A172 (cell line): Measurements from ENCODE around the gene ETFB. TPM values are rescaled to one million over a fixed set of nuclear protein-coding genes. Genes with fewer than 3 reads are reported as not detected.
"Not testable (repeated sequence)": the region's sequence is repeated elsewhere in the genome, so short reads cannot be mapped to it uniquely, and the experiment has no call there.

Experiments used
- DNase-seq: peaks from one replicate; pipeline ENCODE4 v3.0.0-alpha.2; 2015; ENCODE audit warnings: low spot score
- total RNA-seq: library from RNA; depleted of rRNA; stranded (reverse); fragments of >200 nt; shearing (Covaris generic); gene quantifications from 2 replicates; pipeline ENCODE4 v1.2.3, GENCODE V29; 2014; rRNA removed

ETFB gene
- 48.5 and 50.3 TPM in 2 replicates for total RNA-seq

DNA sequence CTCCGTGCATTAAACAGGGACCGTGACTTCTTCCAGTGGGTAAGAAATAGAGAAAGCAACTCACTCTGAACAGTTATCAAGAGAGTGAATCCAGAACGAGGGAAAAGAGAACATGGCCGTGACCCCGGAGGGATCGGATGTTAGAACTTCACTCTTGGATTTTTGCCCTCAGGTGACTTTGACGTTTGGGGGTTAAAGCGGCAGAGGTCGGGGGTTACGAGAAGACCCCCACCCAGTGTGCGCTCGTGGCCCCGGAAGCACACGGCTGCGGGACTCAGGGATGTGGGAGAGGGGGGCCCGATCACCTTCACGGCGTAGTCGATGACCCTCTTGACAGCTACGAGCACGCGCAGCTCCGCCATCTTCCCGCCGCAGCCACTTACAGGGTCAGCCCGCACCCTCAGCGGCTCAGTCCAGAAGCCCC, at the start of gene ETFB:
Gene ETFB (minus strand): TSS at position 424 of the 424 bp plus-strand sequence. CDS start 62 bp downstream, at position 362.
- DNase-seq: no peak

DNA sequence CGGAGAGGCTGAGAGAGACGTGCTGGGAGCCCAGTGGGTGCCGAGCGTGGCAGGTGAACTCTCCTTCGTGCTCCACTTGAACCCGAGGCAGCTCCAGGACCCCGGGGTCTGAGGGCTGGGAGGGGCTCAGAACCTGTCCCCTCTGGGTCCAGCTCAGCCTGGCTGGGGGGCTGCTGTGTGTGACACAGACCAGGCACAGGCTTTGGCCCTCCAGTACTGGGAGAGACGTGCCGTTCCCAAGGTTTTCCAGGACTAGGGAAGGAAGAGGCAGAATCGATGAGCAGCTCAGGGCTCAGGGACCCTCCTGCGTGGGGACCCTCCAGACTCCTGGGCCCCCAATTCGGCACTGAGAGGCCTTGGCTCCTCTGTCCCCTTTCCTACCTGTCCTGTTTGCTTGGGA, 49.0 kb upstream of the ETFB start:
- DNase-seq: no peak

DNA sequence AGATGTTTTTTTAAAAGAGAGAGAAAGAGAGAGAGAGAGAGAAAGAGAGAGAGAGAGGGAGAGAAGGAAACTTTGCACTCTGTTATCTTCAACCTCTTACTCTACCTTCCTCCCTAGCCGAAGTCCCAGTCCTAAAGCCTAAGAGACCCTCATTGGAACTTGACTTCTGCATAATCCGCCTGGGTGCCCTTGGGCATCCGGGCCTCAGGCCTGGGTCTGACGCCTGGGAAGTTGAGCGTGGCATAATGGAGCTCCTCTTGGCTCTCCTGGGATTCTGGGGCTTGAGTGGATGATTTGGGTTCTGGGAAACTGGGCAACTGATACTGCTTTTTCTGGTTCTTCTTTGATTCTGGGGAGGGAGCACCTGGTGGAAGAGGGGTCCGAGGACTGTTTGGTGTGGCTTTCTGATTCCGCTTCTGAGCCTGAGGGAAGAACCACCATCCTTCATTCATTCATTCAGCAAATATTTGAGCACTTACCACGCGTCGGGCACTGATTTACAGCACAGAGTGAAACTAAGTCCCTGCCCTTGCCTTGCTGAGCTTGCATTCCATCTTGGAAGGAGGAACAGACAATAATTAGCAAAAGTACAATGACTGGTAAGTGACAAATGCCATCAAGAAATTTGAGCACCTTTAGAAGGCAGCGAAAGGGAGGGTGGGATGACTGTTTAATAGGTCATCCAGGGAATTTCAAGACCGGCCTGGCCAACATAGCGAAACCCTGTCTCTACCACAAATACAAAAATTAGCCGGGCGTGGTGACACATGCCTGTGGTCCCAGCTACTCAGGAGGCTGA, 45.0 kb upstream of the ETFB start:
- DNase-seq: no peak

DNA sequence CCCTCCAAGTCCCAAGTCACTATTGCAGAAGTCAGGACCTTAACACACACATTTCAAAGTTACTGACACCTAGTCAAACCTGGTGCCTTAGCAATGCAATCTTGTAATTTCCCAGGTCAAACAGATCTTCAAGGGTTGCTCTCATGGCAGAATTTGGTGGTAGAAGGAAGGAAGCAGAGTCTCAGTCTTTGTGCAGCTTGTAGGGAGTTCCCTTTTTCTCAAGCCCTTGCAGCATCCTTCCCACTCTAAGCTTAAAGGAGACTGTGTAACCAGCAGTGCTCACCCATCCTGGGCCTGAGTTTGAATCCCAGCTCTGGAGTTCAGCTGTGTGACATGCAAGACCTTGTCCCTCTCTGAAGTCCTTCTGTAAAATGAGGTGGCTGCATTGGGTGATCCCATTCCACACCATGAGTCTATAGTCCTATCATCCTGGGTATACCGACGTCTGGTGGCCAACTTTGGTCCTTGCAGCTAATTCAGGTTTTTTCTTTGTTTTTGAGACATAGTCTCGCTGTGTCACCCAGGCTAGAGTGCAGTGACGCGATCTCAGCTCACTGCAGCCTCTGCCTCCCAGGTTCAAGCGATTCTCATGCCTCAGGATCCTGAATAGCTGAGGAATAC, 41.4 kb upstream of the ETFB start:
- DNase-seq: no peak

DNA sequence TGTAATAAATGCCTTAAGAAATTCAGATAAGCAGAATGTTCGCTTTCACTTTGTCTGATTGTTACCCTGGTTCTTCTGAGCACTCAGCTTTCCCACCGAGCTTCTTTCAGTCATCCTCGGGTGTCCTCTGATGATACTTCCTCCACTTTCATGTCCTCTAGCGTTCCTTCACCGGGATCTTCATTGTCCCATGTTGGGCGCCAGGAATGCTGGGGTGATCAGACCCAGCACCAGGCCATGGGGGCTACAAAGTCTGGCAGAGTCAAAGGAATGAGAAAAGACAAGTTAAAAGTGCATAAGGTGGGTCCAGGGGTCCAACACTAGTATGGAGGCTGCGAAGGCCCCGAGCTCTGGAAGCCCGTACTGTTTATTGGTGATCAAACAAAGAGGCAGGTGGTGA, 35.9 kb upstream of the ETFB start:
- DNase-seq: no peak

DNA sequence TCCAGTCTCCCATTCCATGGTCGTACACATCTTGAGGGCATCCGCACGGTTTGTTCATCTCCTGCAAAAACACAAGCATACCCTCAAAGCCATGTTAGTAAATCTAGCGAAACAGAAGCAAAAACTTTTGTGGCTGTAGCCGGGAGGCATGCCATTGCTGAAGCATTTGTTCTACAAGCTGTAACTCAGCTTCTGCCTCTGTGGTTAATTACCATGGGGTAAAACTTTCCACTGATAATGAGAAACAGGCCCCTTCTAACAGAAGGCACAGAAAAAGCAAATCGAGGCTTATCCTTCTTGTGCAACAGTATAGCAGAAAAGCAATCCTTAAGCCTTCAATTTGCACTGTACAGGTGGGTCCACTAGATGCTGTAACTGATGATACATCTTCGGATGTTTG, 33.7 kb upstream of the ETFB start:
- DNase-seq: not testable (repeated sequence)

DNA sequence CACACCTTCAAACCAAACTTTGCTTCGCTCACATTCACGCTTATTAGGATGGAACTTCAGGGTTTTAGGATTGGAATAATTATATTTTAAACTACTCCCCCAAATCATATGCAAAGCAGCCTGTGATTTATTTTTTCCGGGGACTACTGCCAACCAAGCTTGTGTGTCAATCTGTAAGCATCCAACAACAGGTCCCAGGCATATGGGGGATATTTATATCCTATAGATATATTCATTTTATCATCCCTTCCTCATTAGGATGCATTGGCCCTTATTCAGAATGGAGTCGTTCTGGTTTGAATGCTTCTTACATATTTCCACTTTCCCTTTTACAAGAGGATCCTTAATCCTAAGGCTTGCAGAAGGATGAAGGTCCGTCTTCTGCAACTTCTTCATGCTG, 33.0 kb upstream of the ETFB start:
- DNase-seq: no peak

DNA sequence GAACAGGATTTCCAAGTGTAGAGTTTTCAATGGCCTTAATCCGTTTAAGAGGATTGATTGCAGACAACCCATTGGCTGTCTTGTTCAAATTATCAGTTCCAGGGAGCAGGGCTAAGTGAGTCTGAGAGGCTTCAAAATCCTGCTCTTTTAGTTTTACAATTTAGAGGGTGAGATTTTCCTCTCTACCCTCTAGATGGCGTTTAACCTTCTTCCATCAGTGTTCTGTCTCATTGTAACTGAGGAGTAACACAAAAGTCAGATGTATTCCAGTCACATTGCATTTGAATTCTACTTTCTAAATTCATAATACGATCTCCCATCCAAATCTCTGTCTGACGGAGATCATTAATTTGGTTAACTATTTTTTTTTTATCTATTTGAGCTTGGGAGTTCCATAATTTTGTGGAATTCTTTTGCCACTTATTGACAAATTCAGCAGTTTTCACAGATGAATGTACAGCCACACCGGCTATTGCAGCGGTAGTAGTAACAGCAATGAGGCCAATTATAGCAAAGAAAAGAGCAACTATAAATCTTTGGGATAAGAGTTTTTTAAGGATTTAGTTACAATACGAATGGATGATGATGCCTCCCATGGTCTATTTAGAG, 32.0 kb upstream of the ETFB start:
- peak; percentile 1 for DNase-seq

DNA sequence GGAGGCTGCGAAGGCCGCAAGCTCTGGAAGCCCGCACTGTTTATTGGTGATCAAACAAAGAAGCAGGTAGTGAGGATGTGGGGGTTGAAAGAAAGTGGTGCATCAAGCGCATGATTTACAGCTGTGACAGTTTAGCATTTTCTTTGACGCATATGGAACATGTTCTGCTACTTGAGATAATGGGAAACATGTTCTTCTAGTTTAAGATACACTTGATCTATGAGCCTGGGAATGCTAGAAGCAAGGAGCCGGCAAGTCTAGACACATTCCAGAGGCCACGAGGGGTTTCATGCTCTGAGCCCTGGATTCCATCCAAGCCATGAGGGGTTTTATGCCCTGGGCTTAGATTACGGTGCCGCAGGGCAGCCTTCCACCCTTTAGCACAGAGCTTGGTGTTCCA, 31.3 kb upstream of the ETFB start:
- not testable (repeated sequence) for DNase-seq

DNA sequence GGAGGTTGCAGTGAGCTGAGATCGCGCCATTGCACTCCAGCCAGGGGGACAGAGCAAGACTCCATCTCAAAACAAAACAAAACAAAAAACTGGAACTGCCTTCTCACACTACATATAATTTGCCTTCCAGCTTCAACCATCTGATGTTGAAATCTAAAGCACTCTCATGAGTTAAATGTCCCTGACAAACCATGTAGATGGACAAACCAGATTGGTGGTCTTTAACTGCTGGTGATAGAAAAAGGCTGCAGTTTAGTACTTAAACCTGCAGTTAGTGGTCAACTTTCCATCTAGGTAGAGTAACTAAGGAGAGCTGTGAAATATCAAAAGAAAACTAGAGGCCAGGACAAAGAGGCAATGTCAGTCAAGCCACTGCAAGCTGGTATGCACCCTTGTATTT, 30.0 kb upstream of the ETFB start:
- no peak for DNase-seq

DNA sequence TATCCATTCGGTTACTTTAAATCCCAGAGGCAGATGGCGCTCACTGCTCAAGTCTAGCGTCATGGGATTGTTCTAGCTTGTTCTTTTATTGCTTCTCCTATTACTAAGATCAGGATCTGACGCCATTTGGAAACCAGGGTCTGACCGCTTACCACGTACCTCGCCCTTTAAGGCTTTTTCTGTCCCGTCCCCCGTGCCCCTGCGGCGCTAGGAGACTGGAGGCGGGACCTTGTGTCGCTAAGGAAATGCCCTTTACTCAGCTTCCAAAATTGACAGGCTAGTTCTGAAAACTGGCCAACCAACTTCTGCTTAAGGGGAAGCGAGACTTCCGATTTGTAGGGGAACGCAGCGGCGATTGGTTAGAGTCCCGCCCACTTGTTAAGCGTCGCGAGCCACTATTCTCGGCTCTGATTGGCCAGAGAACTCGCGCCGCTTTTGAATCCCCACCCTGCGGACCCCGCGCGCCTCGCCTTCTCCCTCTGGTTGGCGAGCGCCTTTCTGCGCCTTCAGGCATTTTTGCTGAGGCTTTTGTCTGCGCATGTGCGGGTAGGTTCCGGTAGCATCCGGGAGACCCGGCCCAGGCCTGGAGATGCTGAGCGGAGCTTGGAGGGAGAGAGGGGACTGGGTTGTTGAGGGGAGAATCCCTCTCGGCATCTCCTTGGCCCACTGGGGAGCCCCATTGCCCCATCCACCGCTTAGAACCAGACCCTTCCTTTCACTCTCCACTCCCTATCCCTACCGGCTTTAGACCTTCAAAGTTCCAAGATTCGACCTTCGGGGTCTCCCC, 28.1 kb upstream of the ETFB start:
- peak; percentile 96 for DNase-seq

DNA sequence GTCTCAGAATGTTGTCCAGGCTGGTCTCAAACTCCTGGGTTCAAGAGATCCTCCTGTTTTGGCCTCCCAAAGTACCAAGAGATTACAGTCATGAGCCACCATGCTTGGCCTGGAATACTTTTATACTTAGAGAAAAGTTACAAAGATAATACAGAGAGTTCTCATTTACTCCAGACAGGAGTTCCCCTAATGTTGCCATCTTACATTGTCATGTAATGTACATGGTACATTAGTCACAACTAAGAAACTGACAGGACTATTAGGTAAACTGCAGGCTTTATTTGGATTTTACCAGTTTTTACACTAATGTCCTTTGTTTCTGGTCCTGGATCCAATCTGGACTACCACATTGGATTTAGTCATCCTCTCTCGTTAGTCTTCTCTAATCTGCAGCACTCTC, 26.5 kb upstream of the ETFB start:
- no peak for DNase-seq

DNA sequence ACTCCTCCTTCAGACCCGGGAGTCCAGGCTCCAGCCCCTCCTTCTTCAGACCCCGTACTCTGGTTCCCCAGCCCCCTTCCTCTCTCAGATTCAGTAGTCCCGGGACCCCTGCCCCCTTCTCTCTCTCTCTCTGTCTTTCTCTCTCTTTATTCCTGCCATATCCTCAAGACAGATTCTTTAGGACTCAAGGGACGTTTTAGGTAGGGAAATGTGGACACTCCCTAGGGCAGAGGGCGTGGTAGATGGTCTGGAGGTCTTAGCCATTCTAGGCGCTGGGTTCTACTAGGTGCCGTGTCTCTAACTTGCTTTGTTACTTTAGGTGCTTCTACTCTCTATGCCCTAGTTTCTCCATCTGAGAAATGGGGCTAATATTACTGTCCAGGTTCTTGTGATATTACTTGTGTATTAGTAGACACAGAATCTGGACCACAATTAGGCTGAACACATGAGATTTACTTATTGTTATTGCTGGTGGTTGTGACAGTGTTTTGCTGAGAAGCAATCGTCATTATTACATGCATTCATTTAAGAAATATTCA, 25.0 kb upstream of the ETFB start:
- DNase-seq: no peak

DNA sequence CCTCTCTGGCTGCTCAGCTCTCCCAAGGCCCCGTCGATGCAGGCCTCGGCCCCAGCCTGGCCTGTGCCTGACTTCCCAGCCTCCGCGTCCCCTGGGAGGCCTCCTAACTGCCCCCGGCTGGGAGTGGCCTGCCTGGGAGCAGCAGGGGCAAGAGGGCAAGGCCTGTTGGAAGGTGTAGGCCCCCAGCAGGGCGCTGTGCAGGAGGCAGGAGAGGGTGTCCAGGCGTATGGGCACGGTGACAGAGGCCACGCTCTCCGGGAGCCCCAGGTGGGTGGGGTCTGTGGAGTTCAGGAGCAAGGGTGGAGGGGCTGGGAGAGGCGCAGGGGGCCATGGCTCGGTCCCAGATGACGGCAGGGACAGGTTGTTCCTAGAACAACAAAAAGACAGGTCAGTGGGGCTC, 23.0 kb upstream of the ETFB start:
- DNase-seq: no peak

DNA sequence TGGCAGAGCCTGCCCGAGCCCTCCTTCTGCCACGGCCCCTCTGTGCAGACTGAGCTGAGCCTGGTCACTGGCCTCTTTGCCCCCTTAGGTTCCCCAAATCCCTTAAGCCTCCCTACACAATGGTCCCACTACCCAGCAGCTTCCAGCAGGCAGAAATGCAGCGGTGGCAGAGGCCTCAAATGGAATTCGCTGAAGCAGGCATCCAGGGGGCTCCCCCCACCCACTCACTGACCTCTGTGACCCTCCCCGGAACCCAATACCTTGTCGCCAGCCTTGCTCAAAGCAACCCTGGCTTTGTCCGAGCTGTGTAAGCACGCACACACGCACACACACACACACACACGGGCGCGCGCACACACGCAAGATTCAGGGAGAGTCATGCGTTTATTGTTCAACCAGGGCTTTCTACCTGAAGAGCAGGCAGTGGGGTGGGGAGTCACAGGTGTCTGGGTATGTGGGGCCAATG, 21.8 kb upstream of the ETFB start, which contains the start of gene LIM2:
Gene LIM2 (minus strand): TSS at position 51 of the 466 bp plus-strand sequence. CDS start 531 bp downstream, outside the sequence.
- DNase-seq: no peak

DNA sequence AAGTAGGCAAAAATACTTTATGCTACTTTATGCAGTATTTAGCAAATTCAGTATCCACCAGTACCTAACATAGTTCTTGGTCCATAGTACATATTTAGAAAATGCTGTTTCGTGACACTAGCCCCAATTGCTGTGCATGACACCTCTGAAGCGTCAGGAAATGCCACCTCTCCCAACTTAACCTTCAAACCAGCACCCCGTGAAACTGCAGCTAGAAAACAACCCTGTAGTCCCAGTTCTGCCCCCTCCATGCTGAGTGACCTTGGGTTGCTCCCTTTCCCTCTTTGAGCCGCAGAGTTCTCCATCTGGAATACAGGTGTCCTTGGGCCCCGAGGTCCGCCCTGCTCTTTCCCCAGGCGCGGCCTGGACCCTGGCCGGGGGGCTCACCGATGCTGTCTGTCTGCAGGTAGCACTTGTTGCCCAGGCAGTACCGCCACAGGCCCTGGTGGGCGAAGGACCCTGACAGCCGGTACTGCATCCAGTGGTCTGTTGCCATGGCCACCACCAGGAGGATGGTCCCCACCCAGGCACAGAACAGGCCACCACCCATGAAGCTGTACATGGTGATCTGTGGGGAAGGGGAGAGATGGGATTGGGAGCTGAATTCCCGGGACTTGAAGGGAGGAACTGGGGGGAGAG, 20.8 kb upstream of the ETFB start:
- DNase-seq: no peak

DNA sequence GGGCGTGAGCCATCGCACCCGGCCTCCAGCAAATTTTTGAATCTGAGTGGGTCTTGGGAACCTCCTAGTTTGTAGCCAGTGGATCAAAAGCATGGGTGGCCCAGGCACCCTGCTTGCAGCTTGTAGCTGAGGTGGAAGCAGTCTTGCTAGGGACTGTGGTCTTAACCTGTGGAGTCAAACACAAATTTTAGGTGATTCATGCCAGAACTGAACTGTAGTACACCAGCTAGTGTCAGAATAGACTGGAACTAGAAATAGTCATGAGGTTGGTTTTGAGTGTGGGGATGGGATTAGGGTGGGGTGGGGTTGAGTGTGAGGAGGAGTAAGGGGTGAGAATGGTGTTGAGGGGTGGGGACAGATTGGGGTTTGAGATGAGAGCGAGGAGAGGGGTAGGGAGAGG, 15.8 kb upstream of the ETFB start:
- no peak for DNase-seq

DNA sequence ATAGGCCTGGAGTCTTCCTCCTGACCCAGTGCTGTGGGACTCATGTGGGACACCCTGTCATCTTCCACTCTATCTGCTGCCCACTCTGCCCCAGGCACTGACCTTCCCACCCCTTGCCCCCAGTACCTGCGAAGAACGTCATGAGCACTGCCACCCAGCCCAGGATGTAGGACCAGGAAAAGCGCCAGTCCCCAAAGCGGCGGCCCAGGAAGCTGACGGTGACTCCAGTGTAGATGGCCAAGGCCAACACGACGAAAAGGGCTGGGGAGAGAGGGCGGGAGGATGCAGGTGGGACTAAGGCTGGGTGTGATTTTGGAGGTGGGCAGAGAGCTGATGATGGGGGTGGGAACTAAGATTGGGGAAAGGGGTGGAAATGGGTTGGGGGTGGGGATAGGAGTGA, 14.2 kb upstream of the ETFB start:
- DNase-seq: no peak

DNA sequence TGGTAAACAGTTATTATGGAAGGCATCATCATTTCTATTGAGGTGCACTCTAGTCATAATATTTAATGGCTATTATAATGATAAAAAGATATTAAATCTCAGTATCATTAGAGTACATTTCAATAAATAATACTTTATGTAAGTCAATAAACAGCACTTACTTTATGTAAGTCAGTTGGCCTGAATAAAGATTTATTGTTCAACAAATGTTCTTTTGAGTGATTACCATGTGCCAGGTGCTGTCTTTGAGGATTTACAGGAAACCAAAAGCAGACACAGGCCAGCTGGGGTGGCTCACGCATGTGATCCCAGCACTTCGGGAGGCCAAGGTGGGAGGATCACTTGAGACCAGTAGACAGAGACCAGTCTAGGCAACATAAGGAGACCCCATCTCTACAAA, 11.2 kb upstream of the ETFB start:
- no peak for DNase-seq

DNA sequence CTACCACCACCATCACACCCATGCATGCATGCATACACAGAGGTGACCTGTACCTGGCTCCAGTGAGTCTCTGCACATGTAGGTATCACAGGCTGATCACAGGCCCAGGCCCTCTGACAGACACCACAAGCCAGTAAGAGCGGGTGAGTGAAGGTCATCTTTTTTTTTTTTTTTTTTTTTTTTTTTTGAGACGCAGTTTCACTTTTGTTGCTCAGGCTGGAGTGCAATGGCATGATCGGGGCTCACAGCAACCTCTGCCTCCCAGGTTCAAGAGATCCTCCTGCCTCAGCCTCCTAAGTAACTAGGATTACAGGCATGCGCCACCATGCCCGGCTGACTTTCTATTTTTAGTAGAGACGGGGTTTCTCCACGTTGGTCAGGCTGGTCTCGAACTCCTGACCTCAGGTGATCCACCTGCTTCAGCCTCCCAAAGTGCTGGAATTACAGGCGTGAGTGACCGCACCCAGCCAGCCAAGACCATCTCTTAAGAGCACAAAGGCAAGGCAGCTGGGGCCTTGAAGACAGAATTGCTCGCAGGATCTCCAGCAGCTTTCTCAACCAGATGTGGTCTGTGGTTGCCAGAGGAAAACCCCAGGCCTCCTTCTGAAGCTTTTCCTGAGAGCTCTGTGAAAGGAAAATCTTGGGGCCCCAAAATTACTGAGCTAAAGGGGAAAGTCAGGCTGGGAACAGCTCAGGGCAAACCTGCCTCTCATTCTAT, 9.5 kb upstream of the ETFB start:
- DNase-seq: no peak
